MCF 10A (cell line): ENCODE data around the gene DDR1. TPM values are rescaled to one million over a fixed set of nuclear protein-coding genes. Genes with fewer than 3 reads are reported as not detected.

Experiments used
- BruUV-seq: library from RNA; stranded (reverse); fragments of 400-500 nt; replicated peaks from 2 replicates; lab custom pipeline; 2021; lab: Mats Ljungman, UMichigan
- CTCF ChIA-PET: fragments of 300-600 bp; sonication (Branson Sonifier 250); formaldehyde crosslinking; extraction: SDS; loops from one replicate; lab custom pipeline; 2021; ENCODE audit warnings: antibody characterized with exemption, inconsistent platforms; lab: Yijun Ruan, JAX
- POLR2A ChIA-PET: fragments of 300-600, 350-650 bp; sonication (Branson Sonifier 250); formaldehyde crosslinking; extraction: SDS; loops from one replicate; lab custom pipeline; 2020; ENCODE audit warnings: antibody characterized with exemption, inconsistent platforms; lab: Yijun Ruan, JAX
- DNase-seq: peaks from one replicate; pipeline ENCODE4 v3.0.0-alpha.2; 2018; ENCODE audit not compliant: unreplicated experiment
- H3K27ac Mint-ChIP-seq: one replicate; pipeline ENCODE4 v1.8.0; 2022; ENCODE audit warnings: mild to moderate bottlenecking, low read depth, mixed read lengths; ENCODE audit not compliant: unreplicated experiment
- H3K27me3 Mint-ChIP-seq: one replicate; pipeline ENCODE4 v1.8.0; 2022; ENCODE audit warnings: mixed read lengths; ENCODE audit not compliant: insufficient read depth, unreplicated experiment
- H3K36me3 Mint-ChIP-seq: one replicate; pipeline ENCODE4 v1.8.0; 2022; ENCODE audit warnings: mild to moderate bottlenecking, moderate library complexity, mixed read lengths; ENCODE audit not compliant: insufficient read depth, unreplicated experiment
- H3K4me1 Mint-ChIP-seq: one replicate; pipeline ENCODE4 v1.8.0; 2022; ENCODE audit warnings: mixed read lengths; ENCODE audit not compliant: insufficient read depth, unreplicated experiment
- H3K4me3 Mint-ChIP-seq: one replicate; pipeline ENCODE4 v1.8.0; 2022; ENCODE audit warnings: mild to moderate bottlenecking, moderate library complexity, mixed read lengths; ENCODE audit not compliant: unreplicated experiment
- H3K9me3 Mint-ChIP-seq: one replicate; pipeline ENCODE4 v1.8.0; 2022; ENCODE audit warnings: mixed read lengths; ENCODE audit not compliant: unreplicated experiment
- intact Hi-C: fragments of 100-400 bp; cut with micrococcal nuclease; formaldehyde crosslinking; loops from 2 replicates; pipeline ENCODE4 v1.14.1; 2022
- total RNA-seq: library from RNA; stranded (reverse); gene quantifications from 2 replicates; pipeline ENCODE4 v1.2.3, GENCODE V29; 2022
- TF ChIP-seq, protein P1 (sequence below): fragments of 200-600 bp; IDR thresholded peaks from one replicate; pipeline ENCODE4 v1.8.0; 2022; ENCODE audit warnings: antibody characterized with exemption, mild to moderate bottlenecking; ENCODE audit not compliant: unreplicated experiment

DDR1 gene
- total RNA-seq, 1 experiment from 2014 or later, result 66.0 TPM

DNA sequence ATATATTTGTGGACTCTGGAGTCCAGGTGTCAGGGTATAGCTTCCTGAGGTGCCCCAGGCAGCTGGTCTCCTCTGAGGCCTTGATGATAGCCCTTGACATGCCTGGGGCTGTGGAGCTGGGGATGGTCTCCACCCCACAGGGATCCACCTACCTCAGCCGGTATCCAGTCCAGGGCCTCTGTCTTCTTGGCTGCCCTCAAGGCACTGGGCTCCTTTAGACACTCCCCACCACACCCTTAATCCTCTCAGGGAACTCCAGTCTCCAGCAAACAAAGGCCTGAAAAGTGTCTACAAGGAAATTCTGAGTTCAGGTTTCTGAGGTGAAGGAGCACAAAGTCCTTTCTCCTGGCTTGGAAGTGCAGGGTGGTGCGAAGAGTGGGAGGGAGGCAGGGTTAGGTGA lies 44.6 kb upstream of the DDR1 start:
- Mint-ChIP-seq H3K27me3 (no peaks in the 10 kb centered on the region), H3K27ac (peak overlapping the region; percentile 46), H3K4me3 (no peak overlapping the region), H3K9me3 (no peaks in the 10 kb centered on the region), H3K36me3 (no peaks in the 10 kb centered on the region), H3K4me1 (peaks cover 30% of the 10 kb centered on the region)
- ChIA-PET CTCF (interaction anchor here (0.6 to 0.9 kb wide), 4 partner anchors 17 to 213 kb away, joined by 3 read pairs; no protein-coding TSS in a partner anchor), POLR2A (interaction anchor here (0.5 to 1.6 kb wide), 4 partner anchors 10 to 70 kb away, joined by 3 to 8 read pairs (median 4); no protein-coding TSS in a partner anchor)
- TF ChIP-seq, protein P1, sequence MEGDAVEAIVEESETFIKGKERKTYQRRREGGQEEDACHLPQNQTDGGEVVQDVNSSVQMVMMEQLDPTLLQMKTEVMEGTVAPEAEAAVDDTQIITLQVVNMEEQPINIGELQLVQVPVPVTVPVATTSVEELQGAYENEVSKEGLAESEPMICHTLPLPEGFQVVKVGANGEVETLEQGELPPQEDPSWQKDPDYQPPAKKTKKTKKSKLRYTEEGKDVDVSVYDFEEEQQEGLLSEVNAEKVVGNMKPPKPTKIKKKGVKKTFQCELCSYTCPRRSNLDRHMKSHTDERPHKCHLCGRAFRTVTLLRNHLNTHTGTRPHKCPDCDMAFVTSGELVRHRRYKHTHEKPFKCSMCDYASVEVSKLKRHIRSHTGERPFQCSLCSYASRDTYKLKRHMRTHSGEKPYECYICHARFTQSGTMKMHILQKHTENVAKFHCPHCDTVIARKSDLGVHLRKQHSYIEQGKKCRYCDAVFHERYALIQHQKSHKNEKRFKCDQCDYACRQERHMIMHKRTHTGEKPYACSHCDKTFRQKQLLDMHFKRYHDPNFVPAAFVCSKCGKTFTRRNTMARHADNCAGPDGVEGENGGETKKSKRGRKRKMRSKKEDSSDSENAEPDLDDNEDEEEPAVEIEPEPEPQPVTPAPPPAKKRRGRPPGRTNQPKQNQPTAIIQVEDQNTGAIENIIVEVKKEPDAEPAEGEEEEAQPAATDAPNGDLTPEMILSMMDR, result no peak
- no TSS peak for BruUV-seq
- intact Hi-C loops, result no loop called here
- DNase-seq, result no peak

DNA sequence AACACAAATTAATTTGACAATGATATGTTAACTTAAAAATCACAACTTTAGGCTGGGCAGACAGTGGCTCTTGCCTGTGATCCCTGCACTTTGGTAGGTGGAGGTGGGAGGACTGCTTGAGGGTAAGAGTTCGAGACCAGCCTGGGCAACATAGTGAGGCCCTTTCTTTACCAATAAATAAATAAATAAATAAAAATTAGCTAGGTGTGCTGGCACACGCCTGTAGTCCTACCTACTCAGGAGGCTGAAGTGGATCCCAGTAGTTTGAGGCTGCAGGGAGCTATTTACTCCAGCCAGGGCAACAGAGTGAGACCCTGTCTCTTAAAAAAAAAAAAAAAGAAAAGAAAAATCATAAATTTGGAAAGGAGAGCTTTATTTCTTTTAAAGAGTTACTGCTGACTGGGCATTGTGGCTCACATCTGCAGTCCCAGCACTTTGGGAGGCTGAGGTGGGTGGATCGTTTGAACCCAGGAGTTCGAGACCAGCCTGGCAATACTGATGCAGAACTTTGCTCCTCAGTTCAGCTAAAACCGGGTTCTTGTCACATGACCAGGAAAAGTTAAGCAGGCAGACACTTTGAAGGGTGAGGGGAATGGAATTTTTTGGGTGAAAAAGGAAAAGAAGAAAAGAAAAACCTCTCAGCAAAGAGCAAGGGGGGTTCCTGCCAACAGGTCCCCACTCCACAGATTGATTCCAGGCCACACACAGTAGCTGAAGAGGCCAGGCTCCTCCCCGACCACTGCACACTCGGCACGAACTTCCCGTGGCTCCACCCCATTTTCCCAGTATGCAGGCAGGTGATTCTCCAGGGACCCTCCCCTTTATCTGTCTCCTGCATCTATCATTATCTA lies 44.0 kb upstream of the DDR1 start:
- TF ChIP-seq, protein P1, result no peak
- Mint-ChIP-seq H3K4me1 (peaks cover 30% of the 10 kb centered on the region), H3K36me3 (no peaks in the 10 kb centered on the region), H3K4me3 (no peak overlapping the region), H3K27ac (peak overlapping the region; percentile 46), H3K27me3 (no peaks in the 10 kb centered on the region), H3K9me3 (no peaks in the 10 kb centered on the region)
- intact Hi-C loops, result no loop called here
- CTCF ChIA-PET, result interaction anchor here (0.6 kb wide), 3 partner anchors 18 to 213 kb away, joined by 3 read pairs; no protein-coding TSS in a partner anchor
- DNase-seq, result no peak
- POLR2A ChIA-PET, result interaction anchor here (0.5 to 1.6 kb wide), 4 partner anchors 11 to 46 kb away, joined by 4 to 8 read pairs (median 5); no protein-coding TSS in a partner anchor
- no TSS peak for BruUV-seq

DNA sequence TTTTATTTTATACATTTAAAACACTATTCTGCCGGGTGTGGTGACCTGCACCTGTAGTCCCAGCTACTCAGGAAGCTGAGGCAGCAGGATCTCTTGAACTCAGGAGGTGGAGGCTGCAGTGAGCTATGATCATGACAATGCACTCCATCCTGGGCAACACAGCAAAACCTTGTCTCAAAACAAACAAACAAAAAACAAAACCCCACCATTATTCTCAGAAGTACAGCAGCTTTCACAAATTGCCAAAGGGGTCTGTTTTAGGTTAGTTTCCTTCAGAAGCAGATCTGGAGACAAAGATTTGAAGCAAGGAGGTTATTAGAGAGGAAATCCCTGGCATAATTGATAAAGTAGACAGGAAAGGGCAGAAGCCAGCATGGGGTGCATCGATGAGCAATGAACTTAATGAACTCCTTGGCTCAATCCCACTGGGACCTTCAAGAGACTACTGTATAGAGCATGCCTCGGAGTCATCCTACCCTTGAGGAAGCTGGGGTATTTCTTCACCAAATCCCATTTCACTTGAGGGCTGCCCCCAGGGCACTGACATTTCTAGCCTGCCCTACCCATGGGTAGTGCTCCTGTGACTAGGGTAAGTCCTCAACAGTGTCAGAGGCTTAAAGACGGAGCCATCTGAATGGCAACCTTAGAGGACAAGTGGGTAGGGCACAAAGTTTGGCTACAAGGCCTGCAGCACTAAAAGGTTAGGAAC lies 43.2 kb upstream of the DDR1 start:
- intact Hi-C loops, result no loop called here
- no peak for DNase-seq
- H3K4me1 Mint-ChIP-seq, result peaks cover 30% of the 10 kb centered on the region
- H3K27ac Mint-ChIP-seq, result no peak overlapping the region
- H3K36me3 Mint-ChIP-seq, result no peaks in the 10 kb centered on the region
- BruUV-seq, result no TSS peak
- TF ChIP-seq, protein P1, result no peak
- no peak overlapping the region for H3K4me3 Mint-ChIP-seq
- CTCF ChIA-PET, result interaction anchor here (0.5 to 0.7 kb wide), 4 partner anchors 12 to 227 kb away, joined by 3 read pairs; no protein-coding TSS in a partner anchor
- no peaks in the 10 kb centered on the region for H3K9me3 Mint-ChIP-seq
- H3K27me3 Mint-ChIP-seq, result no peaks in the 10 kb centered on the region
- POLR2A ChIA-PET, result no interaction called here
